Measurements from ENCODE around the gene THAP3. TPM values are rescaled to one million over a fixed set of nuclear protein-coding genes. Genes with fewer than 3 reads are reported as not detected.
"Not testable (repeated sequence)": the region's sequence is repeated elsewhere in the genome, so short reads cannot be mapped to it uniquely, and the experiment has no call there.

Gene THAP3
- total RNA-seq, 2 experiments from 2014 or later, result 24.3 to 24.4 TPM

DNA sequence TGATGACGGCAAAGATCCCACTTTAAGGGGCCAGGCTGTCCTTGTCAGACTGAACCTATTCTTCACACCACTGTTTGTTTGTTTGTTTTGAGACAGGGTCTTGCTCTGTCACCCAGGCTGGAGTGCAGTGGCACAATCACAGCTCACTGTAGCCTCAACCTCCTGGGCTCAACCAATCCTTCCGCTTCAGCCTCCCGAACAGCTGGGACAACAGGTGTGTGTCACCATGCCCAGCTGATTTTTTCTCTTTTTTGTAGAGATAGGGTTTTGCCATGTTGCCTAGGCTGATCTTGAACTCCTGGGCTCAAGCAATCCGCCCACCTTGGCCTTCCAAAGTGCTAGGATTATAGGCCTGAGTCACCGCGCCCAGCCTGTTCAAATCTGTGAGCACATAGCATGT is 12.1 kb downstream of the THAP3 start:
- CTCF ChIA-PET, result interaction anchor here (2.8 kb wide), 1 partner anchor 10 kb away, joined by 13 read pairs; no protein-coding TSS in a partner anchor
- ATAC-seq; H3K27me3 Mint-ChIP-seq; H3K4me1 Mint-ChIP-seq; DNase-seq; H3K9me3 Mint-ChIP-seq (ENCODE audit: low read depth); H3K4me3 Mint-ChIP-seq: not testable (repeated sequence)
- H3K27ac Mint-ChIP-seq, result peak overlapping the region; percentile 20
- H3K36me3 Mint-ChIP-seq, result peaks cover 10% of the 10 kb centered on the region

DNA sequence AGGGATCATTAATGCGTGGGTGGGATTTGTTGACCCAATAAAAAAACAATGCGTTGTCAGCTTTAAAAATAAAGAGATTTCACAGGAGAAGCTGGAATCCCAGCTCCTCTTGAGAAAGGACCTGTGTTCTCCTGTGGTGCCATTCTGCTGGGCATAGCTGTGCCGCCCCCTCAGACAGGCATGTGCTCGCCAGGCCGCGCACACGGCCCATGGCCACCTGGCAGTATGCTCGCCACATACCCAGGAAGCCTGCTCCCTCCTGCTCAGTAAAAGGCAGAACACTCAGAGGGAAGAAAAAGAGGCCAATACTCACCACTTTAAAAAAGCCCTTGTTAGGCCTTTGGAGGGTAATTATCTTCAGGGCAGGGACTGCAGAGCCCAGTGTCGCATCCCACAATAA is 13.1 kb downstream of the THAP3 start:
- no peaks in the 10 kb centered on the region for H3K9me3 Mint-ChIP-seq (ENCODE audit: low read depth)
- H3K36me3 Mint-ChIP-seq, result peaks cover 13% of the 10 kb centered on the region
- CTCF ChIA-PET, result interaction anchor here (2.8 kb wide), 1 partner anchor 9 kb away, joined by 13 read pairs; no protein-coding TSS in a partner anchor
- no peaks in the 10 kb centered on the region for H3K4me1 Mint-ChIP-seq
- DNase-seq (no peak), ATAC-seq (no peak)
- H3K4me3 Mint-ChIP-seq, result no peak overlapping the region
- no peaks in the 10 kb centered on the region for H3K27me3 Mint-ChIP-seq
- H3K27ac Mint-ChIP-seq, result no peak overlapping the region

DNA sequence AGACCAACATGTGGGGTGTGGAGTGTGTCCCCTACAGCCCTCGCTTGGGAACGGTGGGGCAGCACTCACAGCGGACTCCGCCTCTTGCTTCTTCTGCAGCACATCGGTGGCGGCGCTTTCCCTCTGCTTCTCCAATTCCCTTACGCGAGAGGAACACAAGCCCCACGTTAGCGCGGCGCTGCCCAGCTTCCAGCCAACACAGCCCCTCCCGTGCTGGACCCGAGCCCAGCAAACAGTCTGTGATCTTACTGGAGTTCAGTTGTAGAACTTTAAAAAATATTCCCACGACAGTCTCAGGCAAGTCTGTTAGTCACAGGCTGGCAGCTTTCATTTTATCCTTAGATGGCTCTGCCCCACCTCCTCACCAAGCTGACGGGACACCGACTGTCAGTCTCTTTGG is 13.6 kb downstream of the THAP3 start:
- Mint-ChIP-seq H3K9me3 (ENCODE audit: low read depth) (no peaks in the 10 kb centered on the region), H3K4me1 (no peaks in the 10 kb centered on the region), H3K4me3 (no peak overlapping the region), H3K36me3 (peaks cover 10% of the 10 kb centered on the region), H3K27me3 (no peaks in the 10 kb centered on the region), H3K27ac (no peak overlapping the region)
- no peak for ATAC-seq
- CTCF ChIA-PET, result interaction anchor here (2.8 kb wide), 1 partner anchor 9 kb away, joined by 13 read pairs; no protein-coding TSS in a partner anchor
- no peak for DNase-seq

- CTCF ChIA-PET, result interaction anchor here (0.6 to 1.5 kb wide), 2 partner anchors 20 to 209 kb away, joined by 3 read pairs; no protein-coding TSS in a partner anchor
- not testable (repeated sequence) for H3K27me3 Mint-ChIP-seq; DNase-seq; ATAC-seq; H3K4me3 Mint-ChIP-seq; H3K9me3 Mint-ChIP-seq (ENCODE audit: low read depth); H3K27ac Mint-ChIP-seq; H3K4me1 Mint-ChIP-seq; H3K36me3 Mint-ChIP-seq
Measured at GRCh38 chr1:6640867-6641266, 16.2 kb downstream of the THAP3 start.

GRCh38 chr1:6645018-6645417 is 20.4 kb downstream of the THAP3 start:
- DNase-seq (no peak), ATAC-seq (no peak)
- no peaks in the 10 kb centered on the region for H3K9me3 Mint-ChIP-seq (ENCODE audit: low read depth)
- H3K36me3 Mint-ChIP-seq, result peaks cover 6% of the 10 kb centered on the region
- H3K4me3 Mint-ChIP-seq, result no peak overlapping the region
- H3K4me1 Mint-ChIP-seq, result no peaks in the 10 kb centered on the region
- CTCF ChIA-PET, result interaction anchor here (1.3 to 3.2 kb wide), 6 partner anchors 9 to 161 kb away, joined by 3 to 29 read pairs (median 6); partner anchors contain the start of genes NOL9 and TAS1R1
- H3K27me3 Mint-ChIP-seq, result no peaks in the 10 kb centered on the region
- no peak overlapping the region for H3K27ac Mint-ChIP-seq

DNA sequence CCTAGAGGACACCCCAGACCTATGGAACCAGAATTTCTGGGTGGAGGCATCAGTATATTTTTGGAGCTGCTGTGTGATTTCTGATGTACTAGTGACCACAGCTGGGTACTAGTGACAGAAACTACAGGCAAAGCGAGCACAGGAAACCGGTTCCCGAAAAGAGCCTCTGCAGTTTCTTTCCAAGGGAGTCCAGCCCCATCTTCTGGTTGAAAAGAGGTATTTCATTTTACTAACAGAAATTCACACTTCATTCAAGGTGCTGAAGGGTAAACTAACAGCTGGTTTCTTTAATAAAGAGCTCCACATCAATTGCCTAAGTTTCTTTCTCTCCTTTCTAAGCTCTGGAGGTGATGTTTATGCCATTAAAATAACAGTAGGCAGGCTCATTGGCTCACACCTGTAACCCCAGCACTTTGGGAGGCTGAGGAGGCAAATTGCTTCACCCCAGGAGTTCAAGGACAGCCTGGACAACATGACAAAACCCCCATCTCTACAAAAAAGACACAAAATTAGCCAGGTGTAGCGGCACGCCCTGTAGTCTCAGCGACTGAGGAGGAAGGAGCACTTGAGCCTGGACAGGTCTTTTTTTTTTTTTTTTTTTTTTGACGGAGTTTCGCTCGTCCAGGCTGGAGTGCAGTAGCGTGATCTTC is 22.0 kb downstream of the THAP3 start:
- no peaks in the 10 kb centered on the region for H3K27me3 Mint-ChIP-seq
- peak; percentile 64 for ATAC-seq
- no peaks in the 10 kb centered on the region for H3K4me1 Mint-ChIP-seq
- CTCF ChIA-PET, result interaction anchor here (0.7 to 3.2 kb wide), 22 partner anchors 8 to 206 kb away, joined by 3 to 29 read pairs (median 5); partner anchors contain the start of genes NOL9 and TAS1R1
- peaks cover 8% of the 10 kb centered on the region for H3K36me3 Mint-ChIP-seq
- no peak overlapping the region for H3K4me3 Mint-ChIP-seq
- no peak overlapping the region for H3K27ac Mint-ChIP-seq
- H3K9me3 Mint-ChIP-seq (ENCODE audit: low read depth), result no peaks in the 10 kb centered on the region
- no peak for DNase-seq

DNA sequence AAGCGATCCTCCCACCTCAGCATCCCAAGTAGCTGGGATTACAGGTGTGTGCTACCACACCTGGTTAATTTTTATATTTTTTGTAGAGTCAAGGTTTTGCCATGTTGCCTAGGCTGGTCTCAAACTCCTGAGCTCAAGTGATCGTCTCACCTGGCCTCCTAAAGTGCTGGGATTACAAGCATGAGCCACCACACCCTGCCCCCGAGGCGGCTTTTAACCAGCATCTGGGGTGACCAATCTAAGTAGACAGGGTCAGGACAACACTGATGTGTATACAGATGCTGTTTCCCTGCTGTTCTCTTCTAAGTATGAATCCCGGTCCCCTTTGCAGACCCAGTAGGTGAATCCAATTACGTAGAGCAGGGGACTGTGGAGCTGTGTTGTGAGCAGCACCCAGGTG is 23.9 kb downstream of the THAP3 start:
- Mint-ChIP-seq H3K4me3 (no peak overlapping the region), H3K4me1 (no peaks in the 10 kb centered on the region), H3K27me3 (no peaks in the 10 kb centered on the region), H3K9me3 (ENCODE audit: low read depth) (no peaks in the 10 kb centered on the region), H3K27ac (no peak overlapping the region), H3K36me3 (peaks cover 6% of the 10 kb centered on the region)
- no peak for DNase-seq
- no peak for ATAC-seq
- CTCF ChIA-PET, result no interaction called here

DNA sequence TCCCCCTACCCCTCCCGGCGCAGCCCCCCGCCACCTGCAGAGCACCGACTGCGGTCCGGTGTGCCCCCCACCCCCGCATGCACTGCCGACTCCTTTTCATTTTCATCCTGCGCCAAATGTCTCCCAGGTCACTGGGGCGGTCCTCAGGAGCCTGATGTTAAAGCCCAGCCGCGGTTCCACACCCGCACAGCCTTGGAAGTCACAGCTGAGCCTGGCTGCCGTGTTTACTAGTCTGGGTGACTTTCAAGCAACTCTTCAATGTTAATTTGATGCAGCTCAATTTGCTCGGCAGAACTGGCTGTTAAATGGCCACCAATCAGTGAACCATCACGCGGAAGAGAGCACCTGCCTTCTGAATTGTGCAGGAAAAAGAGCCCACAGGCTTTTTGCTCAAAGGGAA is 27.2 kb downstream of the THAP3 start:
- H3K36me3 Mint-ChIP-seq, result peaks cover 6% of the 10 kb centered on the region
- H3K27me3 Mint-ChIP-seq, result no peaks in the 10 kb centered on the region
- H3K4me1 Mint-ChIP-seq, result no peaks in the 10 kb centered on the region
- ATAC-seq (no peak), DNase-seq (no peak)
- H3K9me3 Mint-ChIP-seq (ENCODE audit: low read depth), result no peaks in the 10 kb centered on the region
- H3K4me3 Mint-ChIP-seq, result no peak overlapping the region
- no peak overlapping the region for H3K27ac Mint-ChIP-seq
- CTCF ChIA-PET, result no interaction called here

DNA sequence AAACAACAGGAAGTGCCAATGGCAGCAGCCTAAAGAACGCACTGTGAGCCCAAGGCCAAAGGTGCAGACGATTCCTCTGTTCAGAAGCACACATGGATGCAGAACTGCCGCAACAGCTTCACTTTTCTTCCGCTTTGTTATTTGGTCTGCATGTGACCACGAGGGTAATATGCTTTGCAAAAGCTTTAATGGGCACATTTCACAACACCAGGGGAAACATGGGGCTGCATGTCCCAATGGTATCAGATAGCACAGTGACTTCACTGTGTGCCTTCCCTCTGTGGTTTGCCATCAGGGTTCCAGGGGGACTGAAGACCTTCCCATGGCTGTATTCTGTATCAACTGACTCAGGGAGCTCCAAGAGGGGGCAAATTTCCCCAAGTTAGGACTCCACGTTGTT is 28.3 kb downstream of the THAP3 start:
- ATAC-seq (no peak), DNase-seq (no peak)
- Mint-ChIP-seq H3K9me3 (ENCODE audit: low read depth) (no peaks in the 10 kb centered on the region), H3K4me3 (no peak overlapping the region), H3K27me3 (no peaks in the 10 kb centered on the region), H3K27ac (no peak overlapping the region), H3K36me3 (peaks cover 6% of the 10 kb centered on the region), H3K4me1 (no peaks in the 10 kb centered on the region)
- CTCF ChIA-PET, result no interaction called here

DNA sequence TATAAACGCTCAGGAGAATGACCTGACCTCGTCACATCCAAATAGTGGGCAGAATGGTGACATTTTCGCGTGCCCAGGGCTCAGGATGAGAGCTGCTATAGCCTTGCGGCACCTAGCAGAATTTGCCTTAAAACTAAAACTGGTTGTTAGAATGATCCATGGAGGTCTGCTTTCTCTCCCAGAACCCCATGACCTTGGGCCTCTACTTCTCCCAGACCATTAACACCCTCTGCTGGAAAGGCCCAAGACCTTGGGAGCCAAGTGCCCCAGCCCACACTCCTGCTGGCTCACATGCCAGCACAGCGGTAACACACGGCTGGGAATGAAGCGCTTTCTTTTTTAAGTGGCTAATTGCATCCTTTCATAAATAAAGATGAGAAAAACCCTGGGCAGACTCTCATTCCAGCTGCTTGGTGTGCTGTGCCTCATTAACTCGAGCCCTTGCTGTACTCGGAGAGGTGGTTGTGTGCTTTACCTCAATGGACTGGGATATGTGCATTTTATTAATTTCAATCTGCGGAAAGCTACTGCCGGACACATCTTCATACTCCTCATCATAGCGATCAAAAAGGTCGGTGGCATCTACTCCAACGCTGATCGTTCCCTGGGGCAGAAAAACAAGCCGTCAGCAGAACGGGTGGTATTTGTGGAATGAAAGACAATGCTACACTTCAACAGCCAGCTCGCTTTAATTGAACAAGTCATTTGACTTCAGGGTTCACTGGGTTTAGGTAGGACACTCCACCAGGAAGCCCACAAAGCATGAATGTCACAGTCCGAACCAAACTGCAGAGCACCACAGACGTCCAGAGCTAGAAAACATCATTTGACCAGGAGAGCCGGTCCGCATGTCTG is 29.0 kb downstream of the THAP3 start:
- Mint-ChIP-seq H3K27me3 (no peaks in the 10 kb centered on the region), H3K27ac (no peak overlapping the region)

DNA sequence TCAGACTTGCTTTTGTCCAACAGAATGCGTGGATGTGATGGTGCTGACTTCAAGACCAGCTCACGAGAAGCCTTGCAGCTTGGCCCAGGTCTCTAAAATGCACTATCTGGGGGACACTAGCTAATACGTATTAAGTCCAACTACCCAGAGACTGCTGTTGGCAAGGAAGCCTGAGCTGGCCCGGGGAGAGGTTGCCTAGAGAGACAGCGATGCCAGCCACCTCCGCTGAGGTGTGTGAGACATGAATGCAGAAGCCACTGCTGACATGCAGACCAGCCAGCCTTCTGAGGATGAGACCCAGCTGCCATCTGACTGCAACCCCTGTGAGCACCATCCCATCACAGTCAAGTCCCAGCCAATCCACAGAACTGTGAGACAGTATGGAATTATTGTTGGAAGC is 32.5 kb downstream of the THAP3 start:
- DNase-seq, result no peak
- ATAC-seq, result no peak
- Mint-ChIP-seq H3K27ac (no peak overlapping the region), H3K27me3 (no peaks in the 10 kb centered on the region), H3K4me3 (no peak overlapping the region), H3K36me3 (peaks cover 4% of the 10 kb centered on the region), H3K9me3 (ENCODE audit: low read depth) (no peaks in the 10 kb centered on the region), H3K4me1 (no peaks in the 10 kb centered on the region)
- CTCF ChIA-PET, result interaction anchor here (0.7 kb wide), 1 partner anchor 62 kb away, joined by 3 read pairs; no protein-coding TSS in a partner anchor

More for the DNA sequence above, 29.0 kb downstream of the THAP3 start:
- no peaks in the 10 kb centered on the region for H3K4me1 Mint-ChIP-seq
- no peak for DNase-seq
- H3K4me3 Mint-ChIP-seq, result no peak overlapping the region
- ATAC-seq, result no peak
- CTCF ChIA-PET, result interaction anchor here (0.6 to 1.8 kb wide), 5 partner anchors 7 to 211 kb away, joined by 3 to 5 read pairs (median 4); no protein-coding TSS in a partner anchor
- no peaks in the 10 kb centered on the region for H3K9me3 Mint-ChIP-seq (ENCODE audit: low read depth)
- H3K36me3 Mint-ChIP-seq, result peaks cover 6% of the 10 kb centered on the region

DNA sequence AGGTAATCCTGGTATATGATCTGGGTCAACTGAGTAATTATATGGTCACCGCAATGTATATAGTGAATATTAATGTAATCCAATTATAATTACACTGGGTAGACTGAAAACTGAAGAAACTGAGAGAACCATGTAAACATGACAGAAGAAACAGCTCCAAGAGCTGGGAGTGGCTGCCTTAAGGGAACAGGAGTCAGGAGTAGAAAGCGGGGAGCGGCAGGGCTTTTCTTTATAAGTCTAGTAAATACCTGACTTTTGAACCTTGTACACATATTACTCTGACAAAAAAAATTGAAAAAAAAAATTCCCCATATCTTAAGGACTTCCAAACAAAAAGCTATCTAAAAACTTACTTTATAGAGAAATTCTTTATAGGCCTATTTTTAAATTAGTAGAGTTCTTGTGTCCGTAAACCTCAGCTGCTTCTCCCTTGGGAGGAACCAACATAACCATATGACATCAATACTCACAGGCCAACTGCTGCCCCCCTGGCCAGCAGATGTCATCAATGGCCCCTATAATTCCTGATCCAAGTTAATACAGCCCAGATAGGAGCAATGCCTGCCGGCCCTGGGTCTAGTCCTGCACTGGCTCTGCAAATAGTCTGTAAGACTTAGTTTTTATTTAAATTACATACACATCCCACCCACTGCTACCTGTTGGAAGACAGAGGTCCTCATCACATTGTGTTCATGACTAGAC is 33.8 kb downstream of the THAP3 start:
- no peaks in the 10 kb centered on the region for H3K4me1 Mint-ChIP-seq
- H3K36me3 Mint-ChIP-seq, result peaks cover 12% of the 10 kb centered on the region
- H3K27ac Mint-ChIP-seq, result no peak overlapping the region
- no peak for DNase-seq
- H3K27me3 Mint-ChIP-seq, result no peaks in the 10 kb centered on the region
- no peaks in the 10 kb centered on the region for H3K9me3 Mint-ChIP-seq (ENCODE audit: low read depth)
- CTCF ChIA-PET, result interaction anchor here (1.4 kb wide), 1 partner anchor 13 kb away, joined by 3 read pairs; no protein-coding TSS in a partner anchor
- no peak for ATAC-seq
- no peak overlapping the region for H3K4me3 Mint-ChIP-seq

DNA sequence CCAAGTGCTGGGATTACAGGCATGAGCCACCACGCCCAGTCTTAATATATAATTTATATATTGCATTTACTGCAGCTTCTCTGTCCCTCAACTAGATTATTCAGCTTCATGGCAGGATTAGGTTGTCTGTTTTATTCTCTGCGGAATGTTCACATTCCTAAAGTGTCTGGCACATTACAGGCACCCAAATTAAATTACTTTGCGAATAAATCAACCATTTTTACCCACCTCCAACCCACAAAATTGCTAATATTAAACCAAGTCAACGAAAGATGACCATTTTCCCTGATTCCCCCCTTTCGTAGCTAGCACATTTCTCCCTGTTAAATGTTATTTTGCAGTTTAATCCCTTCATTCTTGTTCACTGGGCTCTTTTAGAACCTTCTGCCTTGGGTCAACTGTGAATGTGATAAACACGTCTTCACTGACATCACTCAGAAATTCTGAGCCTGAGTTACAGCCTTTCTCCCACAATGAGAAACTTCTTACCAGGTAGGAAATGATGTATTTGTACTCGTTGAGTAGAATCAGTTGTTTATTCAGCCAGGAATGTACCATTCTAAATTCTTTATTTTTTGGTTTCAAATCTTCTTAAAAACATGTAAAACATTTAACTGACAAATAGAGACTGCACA is 35.9 kb downstream of the THAP3 start:
- ATAC-seq (no peak), DNase-seq (no peak)
- no peaks in the 10 kb centered on the region for H3K27me3 Mint-ChIP-seq
- CTCF ChIA-PET, result no interaction called here
- H3K4me3 Mint-ChIP-seq, result no peak overlapping the region
- no peaks in the 10 kb centered on the region for H3K4me1 Mint-ChIP-seq
- no peak overlapping the region for H3K27ac Mint-ChIP-seq
- peaks cover 17% of the 10 kb centered on the region for H3K36me3 Mint-ChIP-seq
- no peaks in the 10 kb centered on the region for H3K9me3 Mint-ChIP-seq (ENCODE audit: low read depth)

Measured in activated CD8-positive, alpha-beta memory T cell treated with anti-CD3 and anti-CD28 coated beads, Interleukin-2, amount 10 ng/mL, durations not matched to agents 7 days and 5 days (primary cell).